AG04450 (cell line): Measurements from ENCODE around the gene OR10V1. TPM values are rescaled to one million over a fixed set of nuclear protein-coding genes. Genes with fewer than 3 reads are reported as not detected.
"Not testable (repeated sequence)": the region's sequence is repeated elsewhere in the genome, so short reads cannot be mapped to it uniquely, and the experiment has no call there.

Source experiments
- CTCF ChIA-PET: fragments of 300-600, 350-600 bp; formaldehyde crosslinking; extraction: SDS; loops from one replicate; lab custom pipeline; 2022; ENCODE audit warnings: antibody characterized with exemption, inconsistent platforms; lab: Charles Lee
- POLR2A ChIA-PET: fragments of 350-600 bp; formaldehyde crosslinking; extraction: SDS; loops from one replicate; lab custom pipeline; 2021; ENCODE audit warnings: antibody characterized with exemption, inconsistent platforms; lab: Yijun Ruan, JAX
- DNase-seq: peaks from one replicate; pipeline ENCODE4 v3.0.0-alpha.2; 2011; ENCODE audit warnings: low read depth, low spot score
- H3K27ac ChIP-seq: one replicate; pipeline ENCODE4 v1.5.1; 2012; ENCODE audit warnings: low read depth, low read length, control low read depth
- H3K27me3 ChIP-seq: one replicate; pipeline ENCODE4 v1.6.0; 2012; ENCODE audit warnings: low read length; ENCODE audit not compliant: control insufficient read depth, insufficient read depth
- H3K4me3 ChIP-seq: 2 replicates; pipeline ENCODE4 v1.5.1; 2011; ENCODE audit warnings: mild to moderate bottlenecking, low read depth, low read length, control low read depth
- H3K9me3 ChIP-seq: 2 replicates; pipeline ENCODE4 v1.5.1; 2012; ENCODE audit warnings: low read length; ENCODE audit not compliant: control insufficient read depth, insufficient read depth
- CTCF ChIP-seq: IDR thresholded peaks from 2 replicates; pipeline ENCODE4 v1.5.1; 2011; ENCODE audit warnings: low read depth, low read length, control low read depth, inconsistent platforms
- polyA plus RNA-seq: library from polyadenylated mRNA; depleted of rRNA; stranded (reverse); fragments of >200 nt; gene quantifications from 2 replicates; pipeline ENCODE4 v1.2.3, GENCODE V29; 2011

The OR10V1 gene
- polyA plus RNA-seq, 1 experiment: not detected

- Histone ChIP-seq H3K27me3 (no peaks in the 10 kb centered on the region), H3K9me3 (no peaks in the 10 kb centered on the region), H3K4me3 (no peak overlapping the region), H3K27ac (peak overlapping the region; percentile 42)
- no peak for TF ChIP-seq CTCF
- ChIA-PET POLR2A (no interaction called here), CTCF (no interaction called here)
- DNase-seq: peak; percentile 13
These were observed 6.9 kb downstream of the OR10V1 start for GRCh38 chr11:59706518-59707285.

GRCh38 chr11:59705294-59705693 lies 8.4 kb downstream of the OR10V1 start:
- H3K27ac ChIP-seq: no peak overlapping the region
- no peak for DNase-seq
- CTCF ChIA-PET: no interaction called here
- H3K4me3 ChIP-seq: no peak overlapping the region
- TF ChIP-seq CTCF: no peak
- H3K27me3 ChIP-seq: no peaks in the 10 kb centered on the region
- POLR2A ChIA-PET: no interaction called here
- H3K9me3 ChIP-seq: no peaks in the 10 kb centered on the region

GRCh38 chr11:59703515-59703914 lies 10.1 kb downstream of the OR10V1 start:
- CTCF ChIA-PET: not testable (repeated sequence)

GRCh38 chr11:59700157-59700556 lies 13.5 kb downstream of the OR10V1 start:
- POLR2A ChIA-PET, H3K27ac ChIP-seq, CTCF ChIA-PET, H3K27me3 ChIP-seq, H3K4me3 ChIP-seq, H3K9me3 ChIP-seq, DNase-seq: not testable (repeated sequence)

More at GRCh38 chr11:59703515-59703914, 10.1 kb downstream of the OR10V1 start:
- POLR2A ChIA-PET, H3K27ac ChIP-seq, DNase-seq, H3K27me3 ChIP-seq, H3K9me3 ChIP-seq, H3K4me3 ChIP-seq: not testable (repeated sequence)

GRCh38 chr11:59698506-59698905 lies 15.1 kb downstream of the OR10V1 start:
- POLR2A ChIA-PET: no interaction called here
- no peaks in the 10 kb centered on the region for H3K27me3 ChIP-seq
- CTCF ChIA-PET: no interaction called here
- H3K9me3 ChIP-seq: no peaks in the 10 kb centered on the region
- no peak for TF ChIP-seq CTCF
- no peak for DNase-seq
- H3K27ac ChIP-seq: no peak overlapping the region
- no peak overlapping the region for H3K4me3 ChIP-seq

- ChIA-PET CTCF (interaction anchor here (1.3 kb wide), 1 partner anchor 12 kb away, joined by 9 read pairs; no protein-coding TSS in a partner anchor), POLR2A (no interaction called here)
- DNase-seq: no peak
- H3K9me3 ChIP-seq: no peaks in the 10 kb centered on the region
- H3K27me3 ChIP-seq: no peaks in the 10 kb centered on the region
- no peak overlapping the region for H3K4me3 ChIP-seq
- no peak overlapping the region for H3K27ac ChIP-seq
- no peak for TF ChIP-seq CTCF
These were observed 20.7 kb downstream of the OR10V1 start for GRCh38 chr11:59692915-59693314.
